ENCODE results near the gene GLIPR1L2.

Gene GLIPR1L2

DNA sequence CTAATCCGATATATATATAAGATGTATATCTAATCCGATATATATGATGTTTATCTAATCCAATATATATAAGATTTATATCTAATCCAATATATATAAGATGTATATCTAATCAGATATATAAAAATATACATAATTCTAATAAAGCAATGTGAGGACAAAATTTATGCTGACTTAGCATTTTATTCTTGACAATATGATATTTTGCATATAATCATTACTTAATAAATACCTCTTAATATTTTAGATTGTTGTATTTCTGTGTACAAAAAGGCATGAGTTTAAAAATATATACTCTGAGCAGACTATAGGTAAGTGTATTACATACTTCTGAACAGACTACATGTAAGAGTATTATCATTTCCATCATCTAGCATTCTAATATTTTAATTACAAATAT is 18.9 kb downstream of the GLIPR1L2 start:
- TF ChIP-seq, protein P1, sequence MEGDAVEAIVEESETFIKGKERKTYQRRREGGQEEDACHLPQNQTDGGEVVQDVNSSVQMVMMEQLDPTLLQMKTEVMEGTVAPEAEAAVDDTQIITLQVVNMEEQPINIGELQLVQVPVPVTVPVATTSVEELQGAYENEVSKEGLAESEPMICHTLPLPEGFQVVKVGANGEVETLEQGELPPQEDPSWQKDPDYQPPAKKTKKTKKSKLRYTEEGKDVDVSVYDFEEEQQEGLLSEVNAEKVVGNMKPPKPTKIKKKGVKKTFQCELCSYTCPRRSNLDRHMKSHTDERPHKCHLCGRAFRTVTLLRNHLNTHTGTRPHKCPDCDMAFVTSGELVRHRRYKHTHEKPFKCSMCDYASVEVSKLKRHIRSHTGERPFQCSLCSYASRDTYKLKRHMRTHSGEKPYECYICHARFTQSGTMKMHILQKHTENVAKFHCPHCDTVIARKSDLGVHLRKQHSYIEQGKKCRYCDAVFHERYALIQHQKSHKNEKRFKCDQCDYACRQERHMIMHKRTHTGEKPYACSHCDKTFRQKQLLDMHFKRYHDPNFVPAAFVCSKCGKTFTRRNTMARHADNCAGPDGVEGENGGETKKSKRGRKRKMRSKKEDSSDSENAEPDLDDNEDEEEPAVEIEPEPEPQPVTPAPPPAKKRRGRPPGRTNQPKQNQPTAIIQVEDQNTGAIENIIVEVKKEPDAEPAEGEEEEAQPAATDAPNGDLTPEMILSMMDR (IDR thresholded peaks at IDR 0.05; ENCODE audit: low read depth, low read length) = no peak
- Histone ChIP-seq H3K4me3 (ENCODE audit: low read depth, low read length) (no peak overlapping the region), H3K36me3 (no peaks in the 10 kb centered on the region), H3K27me3 (no peaks in the 10 kb centered on the region; the same call in 1 of the 2 replicates), H3K4me1 (no peaks in the 10 kb centered on the region), H3K9me3 (no peaks in the 10 kb centered on the region)
- DNase-seq = no peak

DNA sequence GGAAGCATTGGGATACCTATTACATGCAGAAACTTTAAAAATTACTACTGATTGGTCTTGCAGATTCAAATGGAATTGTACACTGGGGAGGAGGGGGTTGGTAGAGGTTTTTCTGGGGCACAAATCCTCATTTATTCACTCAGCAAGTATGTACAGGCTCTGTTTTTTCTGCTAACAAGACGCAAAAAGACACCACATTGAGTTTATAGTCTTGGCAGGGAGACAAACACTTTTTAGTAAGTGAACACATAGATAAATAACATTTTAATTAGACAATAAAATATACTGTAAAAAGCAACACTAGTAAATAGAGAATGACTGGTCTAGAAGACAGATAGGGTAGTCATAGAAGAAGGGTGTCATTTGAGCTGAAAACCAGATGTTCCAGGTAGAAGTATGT is 23.8 kb downstream of the GLIPR1L2 start:
- no peaks in the 10 kb centered on the region for H3K9me3 ChIP-seq
- H3K27me3 ChIP-seq = peaks cover 4% of the 10 kb centered on the region; the same call in 1 of the 2 replicates
- DNase-seq = no peak
- H3K36me3 ChIP-seq = no peaks in the 10 kb centered on the region
- H3K4me3 ChIP-seq (ENCODE audit: low read depth, low read length) = no peak overlapping the region
- no peaks in the 10 kb centered on the region for H3K4me1 ChIP-seq
- TF ChIP-seq, protein P1 (IDR thresholded peaks at IDR 0.05; ENCODE audit: low read depth, low read length) = no peak

DNA sequence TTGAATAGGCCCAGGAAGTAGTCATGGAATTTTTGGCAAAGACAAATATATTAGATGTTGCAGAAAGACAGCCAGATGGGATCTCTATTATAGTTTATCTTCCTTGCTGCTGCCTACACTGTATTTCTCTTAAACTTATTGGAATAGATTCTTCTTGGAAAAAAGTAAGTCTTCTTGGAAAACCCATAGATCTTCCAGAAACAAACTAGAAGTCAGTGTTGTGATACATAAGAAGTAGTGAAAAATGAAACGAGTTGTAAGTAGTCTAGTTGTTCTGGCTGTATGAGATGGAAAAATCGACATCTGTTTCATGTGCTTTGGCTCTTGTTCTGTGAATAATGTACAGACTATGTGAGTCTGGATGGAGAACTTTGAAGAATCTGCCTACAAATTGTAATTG is 29.0 kb downstream of the GLIPR1L2 start:
- DNase-seq = no peak
- Histone ChIP-seq H3K27me3 (peaks cover 4% of the 10 kb centered on the region; the same call in 1 of the 2 replicates), H3K9me3 (no peaks in the 10 kb centered on the region), H3K36me3 (no peaks in the 10 kb centered on the region), H3K4me3 (ENCODE audit: low read depth, low read length) (no peak overlapping the region), H3K4me1 (no peaks in the 10 kb centered on the region)
- TF ChIP-seq, protein P1 (IDR thresholded peaks at IDR 0.05; ENCODE audit: low read depth, low read length) = no peak

DNA sequence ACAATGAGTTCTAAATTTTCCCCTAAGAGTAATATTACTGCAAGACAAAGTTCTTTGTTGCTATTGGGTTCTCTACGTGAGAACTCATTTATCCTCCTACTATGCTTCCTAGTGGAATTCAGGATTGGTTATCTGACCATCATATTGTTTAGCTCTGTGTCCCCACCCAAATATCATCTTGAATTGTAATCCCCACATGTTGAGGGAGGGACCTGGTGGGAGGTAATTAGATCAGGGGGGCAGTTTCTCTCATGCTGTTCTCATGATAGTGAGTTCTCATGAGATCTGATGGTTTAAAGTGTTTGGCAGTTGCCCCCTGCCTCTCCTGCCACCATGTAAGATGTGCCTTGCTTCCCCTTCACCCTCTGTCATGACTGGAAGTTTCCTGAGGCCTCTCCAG is 36.6 kb downstream of the GLIPR1L2 start:
- Histone ChIP-seq H3K9me3 (no peaks in the 10 kb centered on the region; the same call in 1 of the 2 replicates), H3K36me3 (no peaks in the 10 kb centered on the region), H3K4me3 (ENCODE audit: low read depth, low read length) (no peak overlapping the region), H3K27me3 (no peaks in the 10 kb centered on the region), H3K4me1 (no peaks in the 10 kb centered on the region)
- TF ChIP-seq, protein P1 (IDR thresholded peaks at IDR 0.05; ENCODE audit: low read depth, low read length) = no peak
- no peak for DNase-seq

DNA sequence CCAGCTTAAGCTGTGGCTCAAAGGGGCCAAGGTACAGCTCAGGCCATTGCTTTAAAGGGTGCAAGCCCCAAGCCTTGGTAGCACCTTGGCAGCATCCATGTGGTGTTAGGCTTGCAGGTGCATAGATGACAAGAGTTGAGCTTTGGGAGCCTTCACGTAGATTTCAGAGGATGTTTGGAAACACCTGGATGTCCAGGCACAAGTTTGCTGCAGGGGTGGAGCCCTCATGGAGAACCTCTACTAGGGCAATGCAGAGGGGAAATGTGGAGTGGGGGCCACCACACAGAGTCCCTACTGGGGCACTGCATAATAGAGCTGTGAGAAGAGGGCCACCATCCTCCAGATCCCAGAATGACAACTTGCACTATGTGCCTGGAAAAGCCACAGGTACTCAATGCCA is 37.9 kb downstream of the GLIPR1L2 start:
- no peak for DNase-seq
- no peaks in the 10 kb centered on the region; the same call in 1 of the 2 replicates for H3K9me3 ChIP-seq
- H3K27me3 ChIP-seq = no peaks in the 10 kb centered on the region
- TF ChIP-seq, protein P1 (IDR thresholded peaks at IDR 0.05; ENCODE audit: low read depth, low read length) = no peak
- no peak overlapping the region for H3K4me3 ChIP-seq (ENCODE audit: low read depth, low read length)
- H3K36me3 ChIP-seq = no peaks in the 10 kb centered on the region
- no peaks in the 10 kb centered on the region for H3K4me1 ChIP-seq

DNA sequence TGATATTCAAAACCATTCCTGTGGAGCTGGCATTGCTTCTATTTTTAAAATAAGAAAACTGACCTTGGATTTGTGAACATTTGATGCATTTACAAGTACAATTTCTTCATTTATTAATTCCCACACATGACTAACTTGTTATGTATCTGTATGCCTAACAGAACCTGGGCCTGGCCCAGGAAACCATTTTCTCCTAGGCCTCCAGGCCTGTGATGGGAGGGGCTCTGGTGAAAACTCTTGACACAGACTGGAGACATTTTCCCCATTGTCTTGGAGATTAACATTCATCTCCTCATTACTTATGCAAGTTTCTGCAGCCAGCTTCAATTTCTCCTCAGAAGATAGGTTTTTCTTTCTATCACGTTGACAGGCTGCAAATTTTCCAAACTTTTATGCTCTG is 42.0 kb downstream of the GLIPR1L2 start:
- Histone ChIP-seq H3K4me3 (ENCODE audit: low read depth, low read length) (no peak overlapping the region), H3K9me3 (no peaks in the 10 kb centered on the region; the same call in 1 of the 2 replicates), H3K36me3 (no peaks in the 10 kb centered on the region), H3K4me1 (no peaks in the 10 kb centered on the region), H3K27me3 (no peaks in the 10 kb centered on the region)
- TF ChIP-seq, protein P1 (IDR thresholded peaks at IDR 0.05; ENCODE audit: low read depth, low read length) = no peak
- DNase-seq = no peak

All from BE2C (cell line).